HG02885 (cell line): ENCODE results near the gene BCAS3.

Source experiments
- ATAC-seq: cut with Tn5 transposase; IDR thresholded peaks from one replicate; pipeline ENCODE4 v1.9.1; 2021; ENCODE audit warnings: mild to moderate bottlenecking; ENCODE audit not compliant: unreplicated experiment, poor library complexity

The BCAS3 gene

GRCh38 chr17:61322325-61323002 is 644.8 kb downstream of the BCAS3 start:
- no peak for ATAC-seq

GRCh38 chr17:61323003-61323908 is 645.6 kb downstream of the BCAS3 start:
- ATAC-seq, result no peak

- no peak for ATAC-seq
These were observed 646.5 kb downstream of the BCAS3 start for GRCh38 chr17:61323909-61324868.

GRCh38 chr17:61324950-61325349 is 647.3 kb downstream of the BCAS3 start:
- no peak for ATAC-seq

GRCh38 chr17:61325382-61326073 is 647.9 kb downstream of the BCAS3 start:
- no peak for ATAC-seq

GRCh38 chr17:61326330-61326729 is 648.7 kb downstream of the BCAS3 start:
- no peak for ATAC-seq

- ATAC-seq, result no peak
These were observed 650.7 kb downstream of the BCAS3 start for GRCh38 chr17:61328351-61328750.

- no peak for ATAC-seq
These were observed 652.8 kb downstream of the BCAS3 start for GRCh38 chr17:61330174-61331150.

GRCh38 chr17:61331178-61331577 is 653.5 kb downstream of the BCAS3 start:
- no peak for ATAC-seq

- no peak for ATAC-seq
These were observed 654.2 kb downstream of the BCAS3 start for GRCh38 chr17:61331886-61332285.

GRCh38 chr17:61333136-61333535 is 655.5 kb downstream of the BCAS3 start:
- ATAC-seq, result no peak

GRCh38 chr17:61334673-61335072 is 657.0 kb downstream of the BCAS3 start:
- no peak for ATAC-seq

GRCh38 chr17:61335105-61335844 is 657.6 kb downstream of the BCAS3 start:
- ATAC-seq, result no peak

- ATAC-seq, result no peak
These were observed 658.4 kb downstream of the BCAS3 start for GRCh38 chr17:61335845-61336655.

GRCh38 chr17:61337290-61337689 is 659.6 kb downstream of the BCAS3 start:
- no peak for ATAC-seq

GRCh38 chr17:61338000-61338798 is 660.5 kb downstream of the BCAS3 start:
- no peak for ATAC-seq
